ENCODE data around the gene KIAA0319L.
"Not testable (repeated sequence)": the region's sequence is repeated elsewhere in the genome, so short reads cannot be mapped to it uniquely, and the experiment has no call there.

- not testable (repeated sequence) for TF ChIP-seq POLR2A (IDR thresholded peaks at IDR 0.05; ENCODE audit: low read depth, low read length); TAF1 (IDR thresholded peaks at IDR 0.05; ENCODE audit: borderline replicate concordance, low read depth, low read length); POLR2AphosphoS5 (IDR thresholded peaks at IDR 0.05; ENCODE audit: low read depth, low read length)
Measured at GRCh38 chr1:35585805-35586204, 28.6 kb upstream of the KIAA0319L start.
